Liver (tissue), 9 donors: ENCODE data around the gene ATG10. TPM values are rescaled to one million over a fixed set of nuclear protein-coding genes. Genes with fewer than 3 reads are reported as not detected.

Experiments
- DNase-seq: peaks from one replicate; pipeline ENCODE4 v3.0.0-alpha.2; 2017; ENCODE audit warnings: low spot score
- H3K27ac ChIP-seq, 2 donors: one replicate each; pipeline ENCODE4 v1.7.0; 2013; ENCODE audit warnings: inconsistent platforms in 2 of 2, low read length in 2 of 2, control low read depth in 1 of 2, low read depth in 1 of 2, mild to moderate bottlenecking in 1 of 2
- H3K27me3 ChIP-seq, 4 donors: one replicate each; pipeline versions ENCODE4 v1.6.1 to v1.7.0; 2013; ENCODE audit warnings: low read length in 3 of 4, inconsistent platforms in 1 of 4, mild to moderate bottlenecking in 1 of 4, moderate library complexity in 1 of 4; ENCODE audit not compliant: control insufficient read depth in 4 of 4, insufficient read depth in 4 of 4
- H3K36me3 ChIP-seq, 4 donors: one replicate each; pipeline versions ENCODE4 v1.6.1 to v1.7.0; 2013; ENCODE audit warnings: low read length in 3 of 4, mild to moderate bottlenecking in 3 of 4, low read depth in 1 of 4, moderate library complexity in 1 of 4; ENCODE audit not compliant: control insufficient read depth in 4 of 4, insufficient read depth in 3 of 4
- H3K4me1 ChIP-seq, 4 donors: one replicate each; pipeline versions ENCODE4 v1.6.1 to v1.7.0; 2013; ENCODE audit warnings: low read length in 3 of 4, mild to moderate bottlenecking in 3 of 4, moderate library complexity in 1 of 4; ENCODE audit not compliant: control insufficient read depth in 4 of 4, insufficient read depth in 4 of 4
- H3K4me3 ChIP-seq, 3 donors: one replicate each; pipeline versions ENCODE4 v1.6.1 to v1.7.0; 2013; ENCODE audit warnings: low read length in 3 of 3, control low read depth in 1 of 3, low read depth in 1 of 3, mild to moderate bottlenecking in 1 of 3
- H3K9ac ChIP-seq, 2 donors: one replicate each; pipeline ENCODE4 v1.7.0; 2013; ENCODE audit warnings: low read length in 2 of 2, mild to moderate bottlenecking in 2 of 2, moderate library complexity in 2 of 2, control low read depth in 1 of 2, low read depth in 1 of 2
- H3K9me3 ChIP-seq, 4 donors: one replicate each; pipeline versions ENCODE4 v1.6.1 to v1.7.0; 2013; ENCODE audit warnings: low read length in 3 of 4; ENCODE audit not compliant: control insufficient read depth in 4 of 4
- CTCF ChIP-seq: fragments of 150-350 bp; IDR thresholded peaks from 2 replicates; pipeline ENCODE4 v1.5.1; 2017; ENCODE audit warnings: improper control_type of control experiment, low read depth, low read length; ENCODE audit not compliant: missing input control
- EGR1 ChIP-seq, 2 donors: IDR thresholded peaks; 2 replicates each; pipeline ENCODE4 v1.6.1; 2016 to 2018; ENCODE audit warnings: antibody characterized with exemption in 2 of 2, low read depth in 2 of 2
- FOXA1 ChIP-seq: IDR thresholded peaks from 2 replicates; pipeline ENCODE4 v1.6.1; 2016; ENCODE audit warnings: antibody characterized with exemption
- FOXA2 ChIP-seq: IDR thresholded peaks from 2 replicates; pipeline ENCODE4 v1.6.1; 2016; ENCODE audit warnings: antibody characterized with exemption
- GABPA ChIP-seq, 2 donors: IDR thresholded peaks in 1 of 2; conservative IDR thresholded peaks in 1 of 2; 2 replicates each; pipeline ENCODE4 v1.6.1; 2016; ENCODE audit warnings: antibody characterized with exemption in 2 of 2, mild to moderate bottlenecking in 1 of 2, moderate library complexity in 1 of 2
- HNF4A ChIP-seq, 2 donors: conservative IDR thresholded peaks; 2 replicates each; pipeline ENCODE4 v1.6.1; 2016; ENCODE audit warnings: antibody characterized with exemption in 2 of 2, mild to moderate bottlenecking in 2 of 2
- HNF4G ChIP-seq: IDR thresholded peaks from 2 replicates; pipeline ENCODE4 v1.6.1; 2016; ENCODE audit warnings: antibody characterized with exemption
- JUND ChIP-seq, 2 donors: IDR thresholded peaks; 2 replicates each; pipeline ENCODE4 v1.6.1; 2016; ENCODE audit warnings: antibody characterized with exemption in 2 of 2
- NR2F2 ChIP-seq: IDR thresholded peaks from 2 replicates; pipeline ENCODE4 v1.6.1; 2016; ENCODE audit warnings: antibody characterized with exemption
- RAD21 ChIP-seq, 2 donors: IDR thresholded peaks; 2 replicates each; pipeline ENCODE4 v1.6.1; 2016; ENCODE audit warnings: antibody characterized with exemption in 2 of 2, mild to moderate bottlenecking in 2 of 2
- RXRA ChIP-seq, 2 donors: IDR thresholded peaks; 2 replicates each; pipeline ENCODE4 v1.6.1; 2017 to 2018; ENCODE audit warnings: antibody characterized with exemption in 2 of 2, mild to moderate bottlenecking in 1 of 2
- SP1 ChIP-seq: IDR thresholded peaks from 2 replicates; pipeline ENCODE4 v1.6.1; 2018; ENCODE audit warnings: antibody characterized with exemption, mild to moderate bottlenecking
- TAF1 ChIP-seq: conservative IDR thresholded peaks from 2 replicates; pipeline ENCODE4 v1.6.1; 2016; ENCODE audit warnings: antibody characterized with exemption, mild to moderate bottlenecking
- YY1 ChIP-seq: IDR thresholded peaks from 2 replicates; pipeline ENCODE4 v1.6.1; 2016; ENCODE audit warnings: antibody characterized with exemption, mild to moderate bottlenecking
- WGBS: extraction: QIAGEN DNeasy Blood & Tissue Kit; methylation state at CpG from one replicate; pipeline ENCODE4 v1.1.7; 2013; 5-methylcytosine and 5-hydroxymethylcytosine counted together
- polyA plus RNA-seq, 2 donors: library from polyadenylated mRNA; stranded (reverse) in 1 of 2; unstranded in 1 of 2; fragments of 200-250 nt in 1 of 2; fragments of >200 nt in 1 of 2; fragmentation: Nextera tagmentation in 1 of 2; extraction: Ambion mirVana in 1 of 2; gene quantifications; one replicate each; pipeline versions ENCODE4 v1.2.1 to v1.2.3, GENCODE V29; 2013 to 2015
- total RNA-seq, 2 donors: library from RNA; depleted of rRNA; stranded (reverse); fragments of >200 nt; gene quantifications; one replicate each; pipeline ENCODE4 v1.2.3, GENCODE V29; 2014
- TF ChIP-seq, protein P1 (sequence below): IDR thresholded peaks from 2 replicates; pipeline ENCODE4 v1.6.1; 2016; ENCODE audit warnings: antibody characterized with exemption
- TF ChIP-seq, protein P2 (sequence below): IDR thresholded peaks from 2 replicates; pipeline ENCODE4 v1.6.1; 2016; ENCODE audit warnings: antibody characterized with exemption
- TF ChIP-seq, protein P3 (sequence below): IDR thresholded peaks from 2 replicates; pipeline ENCODE4 v1.6.1; 2016; ENCODE audit warnings: antibody characterized with exemption
- TF ChIP-seq, protein P4 (sequence below): IDR thresholded peaks from 2 replicates; pipeline ENCODE4 v1.6.1; 2016; ENCODE audit warnings: antibody characterized with exemption, mild to moderate bottlenecking
- donor health status: healthy.
- donor health status: healthy.
- donor health status: healthy.
- donor health status: healthy.
- donor health status: healthy.

Gene ATG10
- total and polyA plus RNA-seq, 4 donors = 3.1 to 7.8 (median 7.4) TPM

DNA sequence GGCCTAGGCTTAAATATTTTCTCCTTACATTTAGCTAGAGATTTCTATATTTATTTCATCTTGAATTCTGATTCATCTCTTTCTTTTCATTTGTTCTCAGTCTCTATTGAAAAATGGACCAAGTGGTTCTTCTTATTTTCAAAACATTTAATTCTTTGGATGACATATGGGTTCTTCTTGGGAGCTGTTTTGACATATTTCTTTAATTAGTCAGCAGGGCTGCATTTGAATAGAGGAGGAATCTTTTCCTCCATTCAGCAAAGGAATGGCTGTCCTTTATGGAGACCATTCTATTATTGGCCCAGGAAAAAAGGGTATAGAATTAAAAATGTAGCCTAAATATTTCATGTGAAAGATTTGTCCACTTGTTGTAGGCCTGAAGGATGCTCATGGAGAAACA, 196.5 kb downstream of the ATG10 start:
- Histone ChIP-seq H3K36me3 (no peaks in the 10 kb centered on the region), H3K9ac (no peak overlapping the region), H3K27ac (no peak overlapping the region), H3K4me3 (no peak overlapping the region), H3K9me3 (no peaks in the 10 kb centered on the region), H3K4me1 (peaks cover 1 to 16% (median 5%) of the 10 kb centered on the region in 4 donors), H3K27me3 (no peaks in the 10 kb centered on the region)
- no peak for TF ChIP-seq JUND (IDR thresholded peaks at IDR 0.05)
- no peak for TF ChIP-seq HNF4G
- TF ChIP-seq FOXA2 = no peak
- no peak for TF ChIP-seq SP1
- TF ChIP-seq TAF1 = no peak
- no peak for TF ChIP-seq EGR1 (IDR thresholded peaks at IDR 0.05; ENCODE audit: low read depth in 2 of 2)
- TF ChIP-seq HNF4A (conservative IDR thresholded peaks at IDR 0.05) = no peak
- no peak for TF ChIP-seq RAD21 (IDR thresholded peaks at IDR 0.05)
- no peak for DNase-seq

DNA sequence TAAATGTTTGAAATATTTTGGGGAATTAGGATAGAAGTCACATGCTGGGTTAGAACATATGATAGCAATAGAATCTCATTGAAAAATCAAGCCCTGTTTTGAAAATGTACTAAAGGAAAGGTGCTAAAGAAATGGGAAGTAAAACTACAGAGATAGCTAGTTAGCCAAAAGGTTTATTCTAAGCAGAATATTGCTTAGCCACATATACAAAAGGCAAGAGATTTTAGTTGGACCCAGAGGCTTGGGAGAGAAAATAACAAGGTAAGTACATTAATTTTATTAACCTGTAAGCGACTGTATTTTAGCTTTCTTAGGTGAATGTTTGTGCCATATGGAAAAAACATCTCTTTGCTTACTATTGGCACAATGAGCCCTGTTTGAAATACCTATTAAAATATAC, 198.1 kb downstream of the ATG10 start:
- WGBS = 100% methylated on average over 1 of the region's 1 CpG
- no peak for TF ChIP-seq JUND (IDR thresholded peaks at IDR 0.05)
- TF ChIP-seq, protein P1, sequence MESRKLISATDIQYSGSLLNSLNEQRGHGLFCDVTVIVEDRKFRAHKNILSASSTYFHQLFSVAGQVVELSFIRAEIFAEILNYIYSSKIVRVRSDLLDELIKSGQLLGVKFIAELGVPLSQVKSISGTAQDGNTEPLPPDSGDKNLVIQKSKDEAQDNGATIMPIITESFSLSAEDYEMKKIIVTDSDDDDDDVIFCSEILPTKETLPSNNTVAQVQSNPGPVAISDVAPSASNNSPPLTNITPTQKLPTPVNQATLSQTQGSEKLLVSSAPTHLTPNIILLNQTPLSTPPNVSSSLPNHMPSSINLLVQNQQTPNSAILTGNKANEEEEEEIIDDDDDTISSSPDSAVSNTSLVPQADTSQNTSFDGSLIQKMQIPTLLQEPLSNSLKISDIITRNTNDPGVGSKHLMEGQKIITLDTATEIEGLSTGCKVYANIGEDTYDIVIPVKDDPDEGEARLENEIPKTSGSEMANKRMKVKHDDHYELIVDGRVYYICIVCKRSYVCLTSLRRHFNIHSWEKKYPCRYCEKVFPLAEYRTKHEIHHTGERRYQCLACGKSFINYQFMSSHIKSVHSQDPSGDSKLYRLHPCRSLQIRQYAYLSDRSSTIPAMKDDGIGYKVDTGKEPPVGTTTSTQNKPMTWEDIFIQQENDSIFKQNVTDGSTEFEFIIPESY = no peak
- no peak for TF ChIP-seq YY1
- TF ChIP-seq, protein P2, sequence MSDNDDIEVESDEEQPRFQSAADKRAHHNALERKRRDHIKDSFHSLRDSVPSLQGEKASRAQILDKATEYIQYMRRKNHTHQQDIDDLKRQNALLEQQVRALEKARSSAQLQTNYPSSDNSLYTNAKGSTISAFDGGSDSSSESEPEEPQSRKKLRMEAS = no peak
- TF ChIP-seq HNF4G = no peak
- no peak for TF ChIP-seq HNF4A (conservative IDR thresholded peaks at IDR 0.05)
- no peak for TF ChIP-seq NR2F2
- Histone ChIP-seq H3K36me3 (no peaks in the 10 kb centered on the region), H3K9me3 (no peaks in the 10 kb centered on the region), H3K4me1 (peaks cover 1 to 3% (median 3%) of the 10 kb centered on the region in 4 donors), H3K27me3 (no peaks in the 10 kb centered on the region), H3K27ac (no peak overlapping the region), H3K4me3 (no peak overlapping the region), H3K9ac (no peak overlapping the region)
- no peak for DNase-seq

DNA sequence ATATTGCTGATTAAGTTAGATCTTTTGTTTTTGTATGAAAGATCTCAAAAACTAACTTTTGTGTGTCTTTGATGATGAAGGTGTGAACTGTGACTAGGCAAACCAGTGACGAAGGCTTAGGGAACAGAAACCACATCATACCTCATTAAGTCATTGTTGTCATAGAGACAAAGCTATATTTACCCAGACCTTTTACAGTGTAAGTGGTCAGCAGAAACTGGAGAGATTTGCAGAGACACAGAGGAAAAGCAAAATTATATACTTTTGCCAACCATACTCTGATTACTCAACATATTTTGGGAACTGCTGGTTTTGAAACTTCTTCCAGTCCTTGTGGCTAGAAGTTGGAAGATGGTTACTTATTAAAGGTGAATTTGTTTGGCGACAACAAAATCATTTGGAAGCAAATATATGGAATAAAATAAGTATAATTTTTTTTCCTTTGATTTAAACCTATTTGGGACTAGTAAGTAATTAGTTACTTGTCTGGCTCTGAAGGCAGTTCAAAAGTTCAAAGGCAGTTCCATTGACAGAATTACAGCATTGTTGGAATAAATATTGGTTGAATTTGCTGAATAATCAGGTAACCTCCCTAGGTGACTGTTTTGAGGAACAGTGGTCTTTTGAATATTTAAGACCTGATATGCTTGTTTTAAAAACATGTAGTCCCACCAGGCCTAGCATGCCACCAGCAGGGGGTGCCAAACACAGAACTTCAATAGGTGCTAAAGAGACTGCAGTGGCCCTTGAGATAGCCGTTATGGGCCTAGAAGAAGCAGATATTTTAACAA, 202.5 kb downstream of the ATG10 start:
- H3K27me3 ChIP-seq = no peaks in the 10 kb centered on the region
- DNase-seq = peak; percentile 76
- no peaks in the 10 kb centered on the region for H3K36me3 ChIP-seq
- peaks cover 0 to 3% (median under 1%) of the 10 kb centered on the region in 4 donors for H3K4me1 ChIP-seq
- no peak overlapping the region for H3K4me3 ChIP-seq
- WGBS = 54% methylated on average over 3 of the region's 3 CpGs
- H3K27ac ChIP-seq = no peak overlapping the region
- H3K9ac ChIP-seq = no peak overlapping the region
- no peaks in the 10 kb centered on the region for H3K9me3 ChIP-seq
- TF ChIP-seq JUND (IDR thresholded peaks at IDR 0.05) = no peak
- TF ChIP-seq RAD21 (IDR thresholded peaks at IDR 0.05) = peak; percentile 42 to 68
- TF ChIP-seq, protein P3, sequence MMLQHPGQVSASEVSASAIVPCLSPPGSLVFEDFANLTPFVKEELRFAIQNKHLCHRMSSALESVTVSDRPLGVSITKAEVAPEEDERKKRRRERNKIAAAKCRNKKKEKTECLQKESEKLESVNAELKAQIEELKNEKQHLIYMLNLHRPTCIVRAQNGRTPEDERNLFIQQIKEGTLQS = no peak
- TF ChIP-seq SP1 = no peak
- TF ChIP-seq, protein P4, sequence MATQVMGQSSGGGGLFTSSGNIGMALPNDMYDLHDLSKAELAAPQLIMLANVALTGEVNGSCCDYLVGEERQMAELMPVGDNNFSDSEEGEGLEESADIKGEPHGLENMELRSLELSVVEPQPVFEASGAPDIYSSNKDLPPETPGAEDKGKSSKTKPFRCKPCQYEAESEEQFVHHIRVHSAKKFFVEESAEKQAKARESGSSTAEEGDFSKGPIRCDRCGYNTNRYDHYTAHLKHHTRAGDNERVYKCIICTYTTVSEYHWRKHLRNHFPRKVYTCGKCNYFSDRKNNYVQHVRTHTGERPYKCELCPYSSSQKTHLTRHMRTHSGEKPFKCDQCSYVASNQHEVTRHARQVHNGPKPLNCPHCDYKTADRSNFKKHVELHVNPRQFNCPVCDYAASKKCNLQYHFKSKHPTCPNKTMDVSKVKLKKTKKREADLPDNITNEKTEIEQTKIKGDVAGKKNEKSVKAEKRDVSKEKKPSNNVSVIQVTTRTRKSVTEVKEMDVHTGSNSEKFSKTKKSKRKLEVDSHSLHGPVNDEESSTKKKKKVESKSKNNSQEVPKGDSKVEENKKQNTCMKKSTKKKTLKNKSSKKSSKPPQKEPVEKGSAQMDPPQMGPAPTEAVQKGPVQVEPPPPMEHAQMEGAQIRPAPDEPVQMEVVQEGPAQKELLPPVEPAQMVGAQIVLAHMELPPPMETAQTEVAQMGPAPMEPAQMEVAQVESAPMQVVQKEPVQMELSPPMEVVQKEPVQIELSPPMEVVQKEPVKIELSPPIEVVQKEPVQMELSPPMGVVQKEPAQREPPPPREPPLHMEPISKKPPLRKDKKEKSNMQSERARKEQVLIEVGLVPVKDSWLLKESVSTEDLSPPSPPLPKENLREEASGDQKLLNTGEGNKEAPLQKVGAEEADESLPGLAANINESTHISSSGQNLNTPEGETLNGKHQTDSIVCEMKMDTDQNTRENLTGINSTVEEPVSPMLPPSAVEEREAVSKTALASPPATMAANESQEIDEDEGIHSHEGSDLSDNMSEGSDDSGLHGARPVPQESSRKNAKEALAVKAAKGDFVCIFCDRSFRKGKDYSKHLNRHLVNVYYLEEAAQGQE = no peak
- TF ChIP-seq HNF4A (conservative IDR thresholded peaks at IDR 0.05) = peak in 1 of 2 donors; percentile 15
- no peak for TF ChIP-seq EGR1 (IDR thresholded peaks at IDR 0.05; ENCODE audit: low read depth in 2 of 2)
- TF ChIP-seq CTCF = peak; percentile 50
- no peak for TF ChIP-seq HNF4G
- no peak for TF ChIP-seq GABPA (IDR thresholded peaks at IDR 0.05 in 1 of 2, conservative IDR thresholded peaks at IDR 0.05 in 1 of 2)
- TF ChIP-seq FOXA2 = no peak
- TF ChIP-seq TAF1 = no peak
- no peak for TF ChIP-seq FOXA1
- no peak for TF ChIP-seq RXRA (IDR thresholded peaks at IDR 0.05)
